Right lobe of liver (tissue), 6 donors: Measurements from ENCODE around the gene NCKAP5. TPM values are rescaled to one million over a fixed set of nuclear protein-coding genes. Genes with fewer than 3 reads are reported as not detected.

Experiments used
- ATAC-seq, 4 donors: fragments of 200-7000 bp; cut with Tn5 transposase; one replicate each; pipeline ENCODE4 v1.9.1; 2020; ENCODE audit warnings: mild to moderate bottlenecking in 4 of 4, moderate library complexity in 4 of 4
- DNase-seq, 3 donors: peaks; one replicate each; pipeline ENCODE4 v3.0.0-alpha.2; 2020
- H3K27ac ChIP-seq, 3 donors: fragments of 200-600 bp; one replicate each; pipeline ENCODE4 v1.8.0; 2022
- H3K27me3 ChIP-seq, 2 donors: fragments of 200-600 bp; one replicate each; pipeline ENCODE4 v1.8.0; 2022
- H3K36me3 ChIP-seq, 4 donors: fragments of 200-600 bp; sonication (generic) in 1 of 4; one replicate each; pipeline versions ENCODE4 v1.5.1 to v1.8.0; 2017 to 2022; ENCODE audit warnings: control low read depth in 1 of 4
- H3K4me1 ChIP-seq, 4 donors: fragments of 200-600 bp; sonication (generic) in 1 of 4; one replicate each; pipeline versions ENCODE4 v1.5.1 to v1.8.0; 2017 to 2022; ENCODE audit warnings: control low read depth in 1 of 4
- H3K4me3 ChIP-seq, 3 donors: fragments of 200-600 bp; one replicate each; pipeline ENCODE4 v1.8.0; 2022
- H3K9me3 ChIP-seq, 4 donors: fragments of 200-600 bp; sonication (generic) in 1 of 4; one replicate each; pipeline versions ENCODE4 v1.5.1 to v1.8.0; 2017 to 2022; ENCODE audit warnings: control low read depth in 1 of 4
- CTCF ChIP-seq, 4 donors: fragments of 200-600 bp in 3 of 4; fragments of 450-650 bp in 1 of 4; IDR thresholded peaks; one replicate each; pipeline versions ENCODE4 v1.5.1 to v1.8.0; 2016 to 2022; ENCODE audit warnings: antibody characterized with exemption in 4 of 4, mild to moderate bottlenecking in 2 of 4
- POLR2A ChIP-seq: fragments of 450-650 bp; IDR thresholded peaks from one replicate; pipeline ENCODE4 v1.6.1; 2017; ENCODE audit warnings: antibody characterized with exemption, mild to moderate bottlenecking
- WGBS: methylation state at CpG from one replicate; pipeline ENCODE4 v1.1.6; 2018; ENCODE audit warnings: low coverage, low lambda C conversion rate; ENCODE audit not compliant: insufficient coverage; ENCODE audit errors: missing lambda C conversion rate; 5-methylcytosine and 5-hydroxymethylcytosine counted together
- intact Hi-C, 2 donors: fragments of 100-400 bp; cut with DNase I; formaldehyde crosslinking; loops; one replicate each; pipeline versions ENCODE4 v1.11.2 to v1.14.1; 2022
- total RNA-seq, 6 experiments: library from RNA; depleted of rRNA in 2 of 6; stranded (reverse); fragments of >200 nt in 2 of 6; fragmentation: NEBNext Ultra II Directional in 3 of 6; extraction: Animal tissue kit (Norgen Biotek cat#: 25700) in 3 of 6; gene quantifications; one replicate each; pipeline versions ENCODE4 v1.1.0 to v1.2.4, GENCODE V29; 2016 to 2023
- donor health status: DM: no; HTN: yes; CAD: no.
- donor health status: DM: no; HTN: no; CAD: no.
- donor health status: DM: no; HTN: no; CAD: no.
- donor health status: DM: no; HTN: yes; CAD: no.
- donor health status: DM: no; HTN: yes; CAD: no.

The NCKAP5 gene
- total RNA-seq, 6 experiments from 2014 or later = 3.6 to 11.7 (median 6.9) TPM

- no peak overlapping the region for H3K4me3 ChIP-seq
- no peaks in the 10 kb centered on the region for H3K27me3 ChIP-seq
- H3K36me3 ChIP-seq = no peaks in the 10 kb centered on the region
- 87% methylated on average over 4 of the region's 4 CpGs for WGBS
- no peaks in the 10 kb centered on the region for H3K4me1 ChIP-seq
- intact Hi-C loops = no loop called here
- no peak overlapping the region for H3K27ac ChIP-seq
- DNase-seq (no peak), ATAC-seq (no peak)
- TF ChIP-seq CTCF (IDR thresholded peaks at IDR 0.05) (no peak), POLR2A (no peak)
- no peaks in the 10 kb centered on the region for H3K9me3 ChIP-seq
These were observed 458.1 kb downstream of the NCKAP5 start for GRCh38 chr2:133110201-133110600.

GRCh38 chr2:133109772-133110171 is 458.5 kb downstream of the NCKAP5 start:
- ATAC-seq (no peak), DNase-seq (no peak)
- Histone ChIP-seq H3K4me3 (no peak overlapping the region), H3K9me3 (no peaks in the 10 kb centered on the region), H3K4me1 (no peaks in the 10 kb centered on the region), H3K27ac (no peak overlapping the region), H3K27me3 (no peaks in the 10 kb centered on the region), H3K36me3 (no peaks in the 10 kb centered on the region)
- TF ChIP-seq CTCF (IDR thresholded peaks at IDR 0.05) (no peak), POLR2A (no peak)
- 90% methylated on average over 4 of the region's 4 CpGs for WGBS
- intact Hi-C loops = no loop called here

- 87% methylated on average over 9 of the region's 9 CpGs for WGBS
- H3K9me3 ChIP-seq = no peaks in the 10 kb centered on the region
These were observed 461.0 kb downstream of the NCKAP5 start for GRCh38 chr2:133107058-133107815.

GRCh38 chr2:133104871-133105270 is 463.4 kb downstream of the NCKAP5 start:
- no peak for ATAC-seq
- DNase-seq = no peak
- Histone ChIP-seq H3K9me3 (no peaks in the 10 kb centered on the region), H3K4me1 (no peaks in the 10 kb centered on the region), H3K36me3 (no peaks in the 10 kb centered on the region), H3K27ac (no peak overlapping the region), H3K27me3 (no peaks in the 10 kb centered on the region), H3K4me3 (no peak overlapping the region)
- TF ChIP-seq CTCF (IDR thresholded peaks at IDR 0.05) = no peak
- TF ChIP-seq POLR2A = no peak
- intact Hi-C loops = no loop called here
- WGBS = 96% methylated on average over 2 of the region's 2 CpGs

More at GRCh38 chr2:133107058-133107815, 461.0 kb downstream of the NCKAP5 start:
- H3K27me3 ChIP-seq = no peaks in the 10 kb centered on the region
- TF ChIP-seq POLR2A = no peak
- TF ChIP-seq CTCF (IDR thresholded peaks at IDR 0.05) = no peak
- intact Hi-C loops = no loop called here
- no peak for ATAC-seq
- no peak for DNase-seq
- no peaks in the 10 kb centered on the region for H3K4me1 ChIP-seq
- H3K36me3 ChIP-seq = no peaks in the 10 kb centered on the region
- H3K4me3 ChIP-seq = no peak overlapping the region
- no peak overlapping the region for H3K27ac ChIP-seq
